ENCODE measurements around the gene OR8D2. TPM values are rescaled to one million over a fixed set of nuclear protein-coding genes. Genes with fewer than 3 reads are reported as not detected.

OR8D2 gene, protein sequence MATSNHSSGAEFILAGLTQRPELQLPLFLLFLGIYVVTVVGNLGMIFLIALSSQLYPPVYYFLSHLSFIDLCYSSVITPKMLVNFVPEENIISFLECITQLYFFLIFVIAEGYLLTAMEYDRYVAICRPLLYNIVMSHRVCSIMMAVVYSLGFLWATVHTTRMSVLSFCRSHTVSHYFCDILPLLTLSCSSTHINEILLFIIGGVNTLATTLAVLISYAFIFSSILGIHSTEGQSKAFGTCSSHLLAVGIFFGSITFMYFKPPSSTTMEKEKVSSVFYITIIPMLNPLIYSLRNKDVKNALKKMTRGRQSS
- not detected in 2 replicates for total RNA-seq (2014; rRNA removed)
- not detected for polyA plus RNA-seq (2012)

- DNase-seq (ENCODE audit: low read depth) = no peak
These were observed at the start of gene OR8D2 for GRCh38 chr11:124320097-124320496. OR8D2 (minus strand) TSS chr11:124320197; CDS start chr11:124320197, 0 bp downstream.

- DNase-seq (ENCODE audit: low read depth) = no peak
These were observed 39.6 kb upstream of the OR8D2 start for GRCh38 chr11:124359566-124359965.

DNA sequence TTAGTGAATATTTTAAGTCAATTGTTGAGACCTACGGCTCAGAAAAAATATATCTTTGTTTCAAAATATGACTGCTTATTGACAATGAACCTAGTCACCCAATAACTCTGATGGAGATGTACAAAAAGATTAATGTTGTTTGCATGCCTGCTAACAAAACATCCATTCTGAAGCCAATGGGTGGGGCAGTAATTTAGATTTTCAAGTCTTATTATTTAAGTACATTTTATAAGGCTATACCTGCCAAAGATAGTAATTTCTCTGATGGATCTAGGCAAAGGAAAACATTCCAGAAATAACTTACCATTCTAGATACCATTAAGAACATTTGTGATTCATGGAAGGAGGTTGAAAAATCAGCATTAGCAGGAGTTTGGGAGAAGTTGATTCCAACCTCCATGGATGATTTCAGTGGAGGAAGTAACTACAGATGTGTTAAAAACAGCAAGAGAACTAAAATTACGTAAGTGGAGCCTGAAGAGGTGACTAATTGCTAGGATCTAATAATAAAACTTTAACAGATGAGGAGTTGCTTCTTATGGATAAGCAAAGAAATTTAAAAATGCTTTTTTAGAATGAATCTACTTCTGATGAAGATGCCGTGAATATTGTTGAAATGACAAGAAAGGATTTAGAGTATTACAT is 26.4 kb upstream of the OR8D2 start:
- DNase-seq (ENCODE audit: low read depth) = no peak

GRCh38 chr11:124344346-124344745 is 24.3 kb upstream of the OR8D2 start:
- no peak for DNase-seq (ENCODE audit: low read depth)

DNA sequence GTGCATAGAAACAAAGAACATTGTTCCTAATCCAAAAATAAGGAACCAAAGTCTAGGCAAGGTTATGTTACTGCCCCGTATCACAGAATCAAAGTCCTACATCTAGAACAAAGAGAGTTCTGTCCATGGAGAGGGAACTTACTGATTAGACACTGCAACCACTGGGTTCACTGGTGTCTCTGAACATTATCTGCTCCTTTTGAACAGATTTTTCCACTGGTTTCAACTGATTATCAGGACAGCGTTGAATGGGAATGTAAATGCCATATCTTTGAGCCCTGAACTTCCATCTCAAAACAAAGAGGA is 20.1 kb upstream of the OR8D2 start:
- no peak for DNase-seq (ENCODE audit: low read depth)

DNA sequence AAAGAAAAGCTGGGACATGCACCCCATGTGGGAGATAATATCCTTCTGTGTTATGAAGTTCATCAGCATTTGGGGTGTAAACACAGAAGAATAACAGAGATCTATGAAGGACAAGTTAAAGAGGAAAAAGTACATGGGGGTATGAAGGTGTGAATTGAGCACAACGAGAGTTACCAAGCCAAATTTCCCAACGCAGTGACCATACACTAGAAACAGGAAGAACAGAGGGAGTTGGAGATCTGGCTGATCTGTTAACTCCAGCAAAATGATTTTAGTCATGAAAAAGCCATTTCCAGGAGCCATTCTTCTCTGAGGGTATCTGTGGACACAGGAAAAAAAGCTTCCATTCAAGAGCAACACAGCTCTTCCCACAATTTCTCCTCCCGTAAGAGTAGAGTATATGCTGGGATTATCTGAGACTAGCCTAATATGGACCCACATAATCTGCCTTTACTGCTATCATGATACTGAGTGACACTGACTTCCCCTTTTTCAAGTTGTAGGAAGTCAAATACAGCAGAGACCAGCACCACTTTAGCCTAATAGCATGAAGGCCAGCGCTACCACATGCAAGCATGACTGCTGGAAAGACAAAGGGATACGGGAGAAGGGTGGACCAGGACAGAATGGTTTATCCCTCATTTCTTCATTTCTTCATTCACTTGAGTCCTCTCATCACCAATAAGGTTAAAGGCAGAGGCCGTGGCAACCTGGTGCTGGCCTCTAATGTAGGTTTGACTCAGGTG is 19.6 kb upstream of the OR8D2 start:
- no peak for DNase-seq (ENCODE audit: low read depth)

- no peak for DNase-seq (ENCODE audit: low read depth)
These were observed 11.9 kb upstream of the OR8D2 start for GRCh38 chr11:124331873-124332272.

- peak; percentile 14 for DNase-seq (ENCODE audit: low read depth)
These were observed 9.9 kb upstream of the OR8D2 start for GRCh38 chr11:124329787-124330478.

DNA sequence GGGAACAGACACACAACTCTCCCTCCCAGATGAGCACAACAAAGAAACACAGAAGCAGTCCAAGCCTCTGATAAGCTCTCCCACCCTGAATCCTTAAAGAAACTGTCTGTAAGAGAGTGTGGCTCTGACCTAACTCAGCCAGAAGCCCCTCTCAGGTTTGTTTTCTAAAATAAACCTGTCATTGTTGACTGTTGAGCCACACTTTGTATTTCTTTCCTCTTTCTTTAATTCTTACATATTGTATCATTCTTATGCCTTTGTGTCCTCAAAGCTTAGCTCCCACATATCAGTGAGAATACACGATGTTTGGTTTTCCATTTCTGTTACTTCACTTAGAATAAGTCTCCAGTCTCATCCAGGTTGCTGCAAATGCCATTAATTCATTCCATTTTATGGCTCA is 7.8 kb upstream of the OR8D2 start:
- DNase-seq (ENCODE audit: low read depth) = no peak

- DNase-seq (ENCODE audit: low read depth) = no peak
These were observed 2.4 kb upstream of the OR8D2 start for GRCh38 chr11:124322356-124322755.

GRCh38 chr11:124315052-124315451 is 4.9 kb downstream of the OR8D2 start:
- peak; percentile 32 for DNase-seq (ENCODE audit: low read depth)

DNA sequence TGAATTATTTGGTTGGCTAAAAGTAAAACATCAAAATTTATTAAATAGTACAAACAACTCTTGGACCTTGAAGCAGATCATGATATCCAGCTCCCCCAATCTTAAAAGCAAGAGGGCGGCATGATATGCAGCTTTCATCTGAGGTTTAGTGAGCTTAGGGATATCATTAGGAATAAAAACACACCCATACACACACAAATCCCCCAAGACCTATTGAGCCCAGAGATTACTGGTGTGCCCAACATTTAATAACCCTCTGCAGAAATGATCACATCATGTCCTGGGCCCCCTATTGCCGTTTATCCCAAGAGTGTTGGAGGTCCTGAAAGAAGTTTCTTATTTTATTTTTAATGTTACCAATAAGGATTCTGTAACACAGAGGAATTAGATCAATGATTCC is 6.1 kb downstream of the OR8D2 start, which contains the start of gene OR8D1:
Gene OR8D1, minus strand, starts transcription at position 101 of the 400 bp plus-strand sequence. CDS start 3,183 bp downstream, outside the sequence.
- no peak for DNase-seq (ENCODE audit: low read depth)

GRCh38 chr11:124313131-124313530 is 6.9 kb downstream of the OR8D2 start:
- DNase-seq (ENCODE audit: low read depth) = no peak

GRCh38 chr11:124311670-124312069 is 8.3 kb downstream of the OR8D2 start:
- no peak for DNase-seq (ENCODE audit: low read depth)

DNA sequence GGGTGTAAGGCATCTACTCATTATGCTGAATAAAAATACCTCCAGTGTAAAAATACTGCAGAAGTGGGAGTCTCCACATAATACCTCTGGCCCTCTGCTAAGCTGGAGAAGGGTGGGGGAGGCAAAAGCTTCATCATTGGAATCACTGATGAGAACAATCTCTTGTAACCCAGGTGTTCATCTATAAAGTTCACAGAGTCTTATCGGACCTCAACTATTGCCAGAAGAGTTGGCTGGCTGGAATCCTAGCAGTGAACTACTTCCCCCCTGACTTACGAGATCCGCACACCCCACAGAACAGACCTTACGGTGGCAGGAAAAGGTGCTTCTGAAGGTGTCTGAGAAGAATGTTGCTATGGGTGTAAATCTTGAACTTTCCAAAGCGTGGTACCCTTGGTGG is 8.7 kb downstream of the OR8D2 start:
- DNase-seq (ENCODE audit: low read depth) = no peak

DNA sequence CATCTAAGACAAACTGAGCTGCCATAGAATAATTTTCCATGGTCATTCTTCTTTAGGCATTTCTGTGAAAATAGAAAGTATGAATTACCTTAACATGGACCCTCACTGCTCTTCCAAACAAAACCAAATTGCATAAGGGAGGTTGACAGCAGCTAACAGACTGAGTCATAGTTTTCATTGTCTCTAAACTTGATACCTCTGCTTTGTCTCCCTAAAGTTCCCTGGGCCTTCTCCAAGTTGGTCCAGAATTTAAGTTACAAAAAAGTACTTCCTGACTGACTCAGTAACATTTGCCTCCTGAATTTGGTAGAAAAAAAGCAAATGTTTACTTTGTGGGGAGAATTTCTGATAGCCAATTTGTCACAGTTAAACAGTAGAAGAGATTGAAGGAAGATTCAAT is 9.3 kb downstream of the OR8D2 start:
- peak; percentile 63 for DNase-seq (ENCODE audit: low read depth)

- no peak for DNase-seq (ENCODE audit: low read depth)
These were observed 12.9 kb downstream of the OR8D2 start for GRCh38 chr11:124307093-124307492.

- DNase-seq (ENCODE audit: low read depth) = no peak
These were observed 17.5 kb downstream of the OR8D2 start for GRCh38 chr11:124302347-124303125.

GRCh38 chr11:124301548-124301947 is 18.4 kb downstream of the OR8D2 start:
- peak; percentile 56 for DNase-seq (ENCODE audit: low read depth)

GRCh38 chr11:124297921-124298320 is 22.1 kb downstream of the OR8D2 start:
- DNase-seq (ENCODE audit: low read depth) = peak; percentile 86

GRCh38 chr11:124296016-124296415 is 24.0 kb downstream of the OR8D2 start:
- no peak for DNase-seq (ENCODE audit: low read depth)
